Colon (tissue), 2 donors: ENCODE measurements around the gene WNT5B.

Experiments
- FAIRE-seq: peaks from 2 replicates; lab custom pipeline; 2012; peaks lifted over from hg19 to GRCh38; lab: Jason Lieb, UNC
- donor health status: control.
- donor health status: control.

WNT5B gene

GRCh38 chr12:1628666-1629337 is at the start of gene WNT5B:
Gene WNT5B, plus strand, starts transcription at chr12:1629231. Its CDS starts 2,124 bp downstream, at chr12:1631355.
- FAIRE-seq: no peak

GRCh38 chr12:1579651-1580435 is 49.2 kb upstream of the WNT5B start:
- FAIRE-seq: no peak

GRCh38 chr12:1580526-1580925 is 48.5 kb upstream of the WNT5B start:
- no peak for FAIRE-seq

GRCh38 chr12:1581973-1582708 is 46.9 kb upstream of the WNT5B start:
- FAIRE-seq: no peak

- no peak for FAIRE-seq
These were observed 46.4 kb upstream of the WNT5B start for GRCh38 chr12:1582709-1583050.

- FAIRE-seq: peak; percentile 55
These were observed 45.5 kb upstream of the WNT5B start for GRCh38 chr12:1583421-1584078.

GRCh38 chr12:1584326-1584725 is 44.7 kb upstream of the WNT5B start:
- no peak for FAIRE-seq

- no peak for FAIRE-seq
These were observed 41.0 kb upstream of the WNT5B start for GRCh38 chr12:1587927-1588574.

GRCh38 chr12:1588575-1588947 is 40.5 kb upstream of the WNT5B start:
- no peak for FAIRE-seq

GRCh38 chr12:1590221-1590979 is 38.6 kb upstream of the WNT5B start:
- no peak for FAIRE-seq

GRCh38 chr12:1591034-1591433 is 38.0 kb upstream of the WNT5B start:
- peak; percentile 5 for FAIRE-seq

GRCh38 chr12:1591543-1591942 is 37.5 kb upstream of the WNT5B start:
- FAIRE-seq: no peak

- FAIRE-seq: no peak
These were observed 36.4 kb upstream of the WNT5B start for GRCh38 chr12:1592444-1593173.

GRCh38 chr12:1593174-1594005 is 35.6 kb upstream of the WNT5B start:
- FAIRE-seq: no peak

- no peak for FAIRE-seq
These were observed 35.1 kb upstream of the WNT5B start for GRCh38 chr12:1594006-1594260.

- FAIRE-seq: no peak
These were observed 34.6 kb upstream of the WNT5B start, which contains the start of gene FBXL14 for GRCh38 chr12:1594261-1595025. Gene FBXL14, minus strand, starts transcription at chr12:1594581. Its CDS starts 515 bp downstream, at chr12:1594066.

GRCh38 chr12:1595026-1595561 is 33.9 kb upstream of the WNT5B start:
- FAIRE-seq: no peak

- no peak for FAIRE-seq
These were observed 33.2 kb upstream of the WNT5B start for GRCh38 chr12:1595690-1596347.
